Uterus (tissue), 4 donors: ENCODE data around the gene CAND2. TPM values are rescaled to one million over a fixed set of nuclear protein-coding genes. Genes with fewer than 3 reads are reported as not detected.

Experiments
- DNase-seq, 2 donors: peaks; one replicate each; pipeline ENCODE4 v3.0.0-alpha.2; 2019 to 2020
- H3K27ac ChIP-seq, 2 donors: fragments of 200-600 bp; sonication (generic); 1 replicate in 1 of 2; 2 replicates in 1 of 2; pipeline ENCODE4 v1.5.1; 2016 to 2018
- H3K27me3 ChIP-seq, 2 donors: fragments of 200-600 bp; sonication (generic); one replicate each; pipeline ENCODE4 v1.5.1; 2018 to 2019; ENCODE audit warnings: control low read depth in 1 of 2
- H3K36me3 ChIP-seq, 2 donors: fragments of 200-600 bp; sonication (generic); one replicate each; pipeline ENCODE4 v1.5.1; 2019; ENCODE audit warnings: control low read depth in 1 of 2
- H3K4me1 ChIP-seq, 2 donors: fragments of 200-600 bp; sonication (generic); one replicate each; pipeline ENCODE4 v1.5.1; 2018 to 2019; ENCODE audit warnings: control low read depth in 1 of 2
- H3K4me3 ChIP-seq, 2 donors: fragments of 200-600 bp; sonication (generic); 1 replicate in 1 of 2; 2 replicates in 1 of 2; pipeline ENCODE4 v1.5.1; 2018 to 2019; ENCODE audit warnings: mild to moderate bottlenecking in 1 of 2
- H3K9me3 ChIP-seq, 2 donors: fragments of 200-600 bp; sonication (generic); one replicate each; pipeline ENCODE4 v1.5.1; 2019; ENCODE audit warnings: control low read depth in 1 of 2
- CTCF ChIP-seq, 4 experiments: fragments of 200-600 bp in 2 of 4; fragments of 450-650 bp in 2 of 4; sonication (generic) in 2 of 4; IDR thresholded peaks; one replicate each; pipeline ENCODE4 v1.5.1; 2016 to 2019; ENCODE audit warnings: antibody characterized with exemption in 4 of 4, mild to moderate bottlenecking in 2 of 4, moderate library complexity in 1 of 4
- POLR2A ChIP-seq, 2 donors: fragments of 450-650 bp; IDR thresholded peaks; one replicate each; pipeline ENCODE4 v1.6.1; 2016; ENCODE audit warnings: antibody characterized with exemption in 2 of 2, mild to moderate bottlenecking in 1 of 2, moderate library complexity in 1 of 2
- intact Hi-C: fragments of 100-400 bp; cut with DNase I; formaldehyde crosslinking; loops from one replicate; pipeline ENCODE4 v1.15.1; 2023; ENCODE audit warnings: low total_unique reads
- total RNA-seq, 4 donors: library from RNA; depleted of rRNA in 3 of 4; stranded (reverse); fragments of >200 nt in 3 of 4; gene quantifications; one replicate each; pipeline versions ENCODE4 v1.1.0 to v1.2.4, GENCODE V29; 2014 to 2023
- donor health status: DM: yes; HTN: yes; CAD: no.

CAND2 gene
- total RNA-seq, 4 donors from 2014 or later, result 6.8 to 42.0 (median 22.1) TPM

- H3K9me3 ChIP-seq, result no peaks in the 10 kb centered on the region
- no peak overlapping the region for H3K27ac ChIP-seq
- no peaks in the 10 kb centered on the region for H3K36me3 ChIP-seq
- TF ChIP-seq POLR2A (IDR thresholded peaks at IDR 0.05) (no peak), CTCF (IDR thresholded peaks at IDR 0.05) (no peak)
- no peak for DNase-seq
- H3K4me1 ChIP-seq, result no peaks in the 10 kb centered on the region
- no peaks in the 10 kb centered on the region for H3K27me3 ChIP-seq
- intact Hi-C loops, result no loop called here
- no peak overlapping the region for H3K4me3 ChIP-seq
Measured at GRCh38 chr3:12799525-12800440, 3.3 kb downstream of the CAND2 start.

- no peaks in the 10 kb centered on the region for H3K36me3 ChIP-seq
- no peak overlapping the region for H3K27ac ChIP-seq
- H3K27me3 ChIP-seq, result no peaks in the 10 kb centered on the region
- H3K9me3 ChIP-seq, result no peaks in the 10 kb centered on the region
- DNase-seq, result no peak
- TF ChIP-seq CTCF (IDR thresholded peaks at IDR 0.05), result no peak
- TF ChIP-seq POLR2A (IDR thresholded peaks at IDR 0.05), result no peak
- intact Hi-C loops, result no loop called here
- H3K4me1 ChIP-seq, result no peaks in the 10 kb centered on the region
- no peak overlapping the region for H3K4me3 ChIP-seq
Measured at GRCh38 chr3:12803371-12803770, 6.9 kb downstream of the CAND2 start.

- H3K9me3 ChIP-seq, result no peaks in the 10 kb centered on the region
Measured at GRCh38 chr3:12807066-12807465, 10.6 kb downstream of the CAND2 start.

GRCh38 chr3:12807601-12808359, 11.3 kb downstream of the CAND2 start:
- H3K27ac ChIP-seq, result no peak overlapping the region
- H3K4me3 ChIP-seq, result no peak overlapping the region
- no peak for TF ChIP-seq POLR2A (IDR thresholded peaks at IDR 0.05)
- TF ChIP-seq CTCF (IDR thresholded peaks at IDR 0.05), result no peak
- H3K27me3 ChIP-seq, result no peaks in the 10 kb centered on the region
- no peak for DNase-seq
- no peaks in the 10 kb centered on the region for H3K36me3 ChIP-seq
- intact Hi-C loops, result no loop called here
- peaks cover 0 to 7% of the 10 kb centered on the region in 2 donors for H3K4me1 ChIP-seq
- H3K9me3 ChIP-seq, result no peaks in the 10 kb centered on the region

More at GRCh38 chr3:12807066-12807465, 10.6 kb downstream of the CAND2 start:
- H3K36me3 ChIP-seq, result no peaks in the 10 kb centered on the region
- no peak for DNase-seq
- no peak for TF ChIP-seq CTCF (IDR thresholded peaks at IDR 0.05)
- no peak for TF ChIP-seq POLR2A (IDR thresholded peaks at IDR 0.05)
- peaks cover 0 to 7% of the 10 kb centered on the region in 2 donors for H3K4me1 ChIP-seq
- no peak overlapping the region for H3K4me3 ChIP-seq
- no peaks in the 10 kb centered on the region for H3K27me3 ChIP-seq
- H3K27ac ChIP-seq, result no peak overlapping the region
- intact Hi-C loops, result no loop called here

GRCh38 chr3:12808587-12808986, 12.1 kb downstream of the CAND2 start:
- H3K27ac ChIP-seq, result no peak overlapping the region
- no peak for DNase-seq
- intact Hi-C loops, result no loop called here
- no peaks in the 10 kb centered on the region for H3K9me3 ChIP-seq
- no peak overlapping the region for H3K4me3 ChIP-seq
- TF ChIP-seq POLR2A (IDR thresholded peaks at IDR 0.05) (no peak), CTCF (IDR thresholded peaks at IDR 0.05) (no peak)
- H3K36me3 ChIP-seq, result no peaks in the 10 kb centered on the region
- H3K4me1 ChIP-seq, result peaks cover 0 to 7% of the 10 kb centered on the region in 2 donors
- H3K27me3 ChIP-seq, result no peaks in the 10 kb centered on the region
